Uterus (tissue), 4 donors: Measurements from ENCODE around the gene DHRS3. TPM values are rescaled to one million over a fixed set of nuclear protein-coding genes. Genes with fewer than 3 reads are reported as not detected.
"Not testable (repeated sequence)": the region's sequence is repeated elsewhere in the genome, so short reads cannot be mapped to it uniquely, and the experiment has no call there.

Experiments
- DNase-seq, 2 donors: peaks; one replicate each; pipeline ENCODE4 v3.0.0-alpha.2; 2019 to 2020
- H3K27ac ChIP-seq, 2 donors: fragments of 200-600 bp; sonication (generic); 1 replicate in 1 of 2; 2 replicates in 1 of 2; pipeline ENCODE4 v1.5.1; 2016 to 2018
- H3K27me3 ChIP-seq, 2 donors: fragments of 200-600 bp; sonication (generic); one replicate each; pipeline ENCODE4 v1.5.1; 2018 to 2019; ENCODE audit warnings: control low read depth in 1 of 2
- H3K36me3 ChIP-seq, 2 donors: fragments of 200-600 bp; sonication (generic); one replicate each; pipeline ENCODE4 v1.5.1; 2019; ENCODE audit warnings: control low read depth in 1 of 2
- H3K4me1 ChIP-seq, 2 donors: fragments of 200-600 bp; sonication (generic); one replicate each; pipeline ENCODE4 v1.5.1; 2018 to 2019; ENCODE audit warnings: control low read depth in 1 of 2
- H3K4me3 ChIP-seq, 2 donors: fragments of 200-600 bp; sonication (generic); 1 replicate in 1 of 2; 2 replicates in 1 of 2; pipeline ENCODE4 v1.5.1; 2018 to 2019; ENCODE audit warnings: mild to moderate bottlenecking in 1 of 2
- H3K9me3 ChIP-seq, 2 donors: fragments of 200-600 bp; sonication (generic); one replicate each; pipeline ENCODE4 v1.5.1; 2019; ENCODE audit warnings: control low read depth in 1 of 2
- POLR2A ChIP-seq, 2 donors: fragments of 450-650 bp; IDR thresholded peaks; one replicate each; pipeline ENCODE4 v1.6.1; 2016; ENCODE audit warnings: antibody characterized with exemption in 2 of 2, mild to moderate bottlenecking in 1 of 2, moderate library complexity in 1 of 2
- intact Hi-C: fragments of 100-400 bp; cut with DNase I; formaldehyde crosslinking; loops from one replicate; pipeline ENCODE4 v1.15.1; 2023; ENCODE audit warnings: low total_unique reads
- total RNA-seq, 4 donors: library from RNA; depleted of rRNA in 3 of 4; stranded (reverse); fragments of >200 nt in 3 of 4; gene quantifications; one replicate each; pipeline versions ENCODE4 v1.1.0 to v1.2.4, GENCODE V29; 2014 to 2023
- TF ChIP-seq, protein P1 (sequence below), 4 experiments: fragments of 200-600 bp in 2 of 4; fragments of 450-650 bp in 2 of 4; sonication (generic) in 2 of 4; IDR thresholded peaks; one replicate each; pipeline ENCODE4 v1.5.1; 2016 to 2019; ENCODE audit warnings: antibody characterized with exemption in 4 of 4, mild to moderate bottlenecking in 2 of 4, moderate library complexity in 1 of 4
- donor health status: DM: yes; HTN: yes; CAD: no.

Gene DHRS3
- total RNA-seq, 4 donors from 2014 or later: 12.6 to 82.0 (median 51.5) TPM

DNA sequence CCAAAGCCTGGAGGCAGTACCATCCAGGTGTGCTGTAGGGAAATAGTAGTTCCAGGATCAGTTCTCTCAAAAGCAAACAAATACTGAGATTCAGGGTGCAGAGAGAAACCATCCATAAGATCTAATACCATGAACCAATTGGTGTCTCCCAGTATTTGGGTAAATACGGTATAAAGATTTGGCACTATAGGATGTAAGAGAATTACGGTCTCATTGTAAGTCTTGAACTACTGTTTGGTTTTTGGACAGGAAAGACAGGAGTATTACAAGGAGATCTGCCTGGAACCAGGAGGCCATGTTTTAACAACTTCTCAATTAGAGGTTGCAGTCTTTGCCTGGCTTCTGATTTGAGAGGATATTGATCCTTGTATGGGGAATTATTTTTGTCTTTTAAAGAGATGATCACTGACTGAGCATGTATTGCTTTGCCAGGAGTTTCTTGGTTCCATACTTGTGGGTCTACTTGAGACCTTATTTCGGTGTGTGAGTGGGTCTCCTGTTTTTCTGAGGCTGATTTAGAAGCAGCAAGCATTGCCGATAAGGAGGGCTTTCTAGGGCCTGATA, 36.1 kb upstream of the DHRS3 start:
- Histone ChIP-seq H3K27me3 (no peaks in the 10 kb centered on the region), H3K36me3 (no peaks in the 10 kb centered on the region), H3K9me3 (no peaks in the 10 kb centered on the region), H3K4me3 (no peak overlapping the region), H3K4me1 (no peaks in the 10 kb centered on the region), H3K27ac (no peak overlapping the region)
- TF ChIP-seq, protein P1, sequence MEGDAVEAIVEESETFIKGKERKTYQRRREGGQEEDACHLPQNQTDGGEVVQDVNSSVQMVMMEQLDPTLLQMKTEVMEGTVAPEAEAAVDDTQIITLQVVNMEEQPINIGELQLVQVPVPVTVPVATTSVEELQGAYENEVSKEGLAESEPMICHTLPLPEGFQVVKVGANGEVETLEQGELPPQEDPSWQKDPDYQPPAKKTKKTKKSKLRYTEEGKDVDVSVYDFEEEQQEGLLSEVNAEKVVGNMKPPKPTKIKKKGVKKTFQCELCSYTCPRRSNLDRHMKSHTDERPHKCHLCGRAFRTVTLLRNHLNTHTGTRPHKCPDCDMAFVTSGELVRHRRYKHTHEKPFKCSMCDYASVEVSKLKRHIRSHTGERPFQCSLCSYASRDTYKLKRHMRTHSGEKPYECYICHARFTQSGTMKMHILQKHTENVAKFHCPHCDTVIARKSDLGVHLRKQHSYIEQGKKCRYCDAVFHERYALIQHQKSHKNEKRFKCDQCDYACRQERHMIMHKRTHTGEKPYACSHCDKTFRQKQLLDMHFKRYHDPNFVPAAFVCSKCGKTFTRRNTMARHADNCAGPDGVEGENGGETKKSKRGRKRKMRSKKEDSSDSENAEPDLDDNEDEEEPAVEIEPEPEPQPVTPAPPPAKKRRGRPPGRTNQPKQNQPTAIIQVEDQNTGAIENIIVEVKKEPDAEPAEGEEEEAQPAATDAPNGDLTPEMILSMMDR (IDR thresholded peaks at IDR 0.05): no peak
- TF ChIP-seq POLR2A (IDR thresholded peaks at IDR 0.05): no peak
- intact Hi-C loops: loop anchor here (10.0 kb wide), 1 partner anchor 339 kb away; no protein-coding TSS in a partner anchor
- no peak for DNase-seq

DNA sequence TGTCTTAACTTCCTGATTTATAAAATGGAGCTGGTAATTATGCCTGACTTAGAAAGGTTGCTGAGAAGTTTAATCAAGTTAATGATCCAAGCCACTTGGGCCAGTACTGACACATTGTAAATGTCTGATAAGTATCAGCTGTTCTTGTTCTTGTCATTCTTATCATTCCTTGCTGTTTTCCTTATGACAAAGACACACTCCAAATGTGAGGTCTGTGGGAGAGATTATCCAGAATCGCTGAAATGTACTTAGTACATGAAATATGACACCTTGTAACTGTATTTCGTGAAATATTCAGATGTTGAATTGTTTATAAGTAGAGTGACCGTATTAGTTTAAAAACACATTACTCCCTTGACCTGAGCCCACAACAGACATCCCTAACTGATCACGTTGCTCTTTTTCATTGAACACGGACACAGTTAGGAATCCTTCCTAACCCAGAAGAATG, 32.0 kb upstream of the DHRS3 start:
- no peak for DNase-seq
- H3K27me3 ChIP-seq: no peaks in the 10 kb centered on the region
- intact Hi-C loops: loop anchor here (10.0 kb wide), 1 partner anchor 335 kb away; no protein-coding TSS in a partner anchor

DNA sequence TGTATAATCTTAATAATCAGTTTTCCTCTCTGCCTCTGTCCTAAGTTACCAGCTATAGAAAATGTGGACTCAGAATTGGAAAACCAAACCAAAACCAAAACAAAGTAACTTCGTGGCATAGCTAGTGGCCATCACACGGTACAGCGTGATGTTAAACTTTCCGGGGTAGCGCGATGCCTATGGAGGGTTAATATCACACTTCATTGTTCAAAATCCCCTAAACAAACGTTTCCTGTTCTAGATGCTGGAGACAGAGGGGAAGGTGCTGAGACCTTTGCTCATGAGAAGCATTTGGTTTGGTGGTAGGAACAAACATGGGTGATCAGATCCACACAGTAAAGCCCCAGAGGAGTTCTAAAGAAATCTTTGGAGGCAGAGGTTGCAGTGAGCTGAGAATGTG, 30.7 kb upstream of the DHRS3 start:
- H3K36me3 ChIP-seq: no peaks in the 10 kb centered on the region
- no peaks in the 10 kb centered on the region for H3K27me3 ChIP-seq
- no peak overlapping the region for H3K4me3 ChIP-seq
- H3K4me1 ChIP-seq: no peaks in the 10 kb centered on the region
- intact Hi-C loops: no loop called here
- no peak overlapping the region for H3K27ac ChIP-seq
- DNase-seq: no peak
- TF ChIP-seq POLR2A (IDR thresholded peaks at IDR 0.05): no peak
- TF ChIP-seq, protein P1 (IDR thresholded peaks at IDR 0.05): no peak
- H3K9me3 ChIP-seq: no peaks in the 10 kb centered on the region

More for the DNA sequence above, 32.0 kb upstream of the DHRS3 start:
- Histone ChIP-seq H3K4me1 (no peaks in the 10 kb centered on the region), H3K27ac (no peak overlapping the region), H3K4me3 (no peak overlapping the region), H3K36me3 (no peaks in the 10 kb centered on the region), H3K9me3 (no peaks in the 10 kb centered on the region)
- TF ChIP-seq POLR2A (IDR thresholded peaks at IDR 0.05): no peak
- TF ChIP-seq, protein P1 (IDR thresholded peaks at IDR 0.05): no peak

DNA sequence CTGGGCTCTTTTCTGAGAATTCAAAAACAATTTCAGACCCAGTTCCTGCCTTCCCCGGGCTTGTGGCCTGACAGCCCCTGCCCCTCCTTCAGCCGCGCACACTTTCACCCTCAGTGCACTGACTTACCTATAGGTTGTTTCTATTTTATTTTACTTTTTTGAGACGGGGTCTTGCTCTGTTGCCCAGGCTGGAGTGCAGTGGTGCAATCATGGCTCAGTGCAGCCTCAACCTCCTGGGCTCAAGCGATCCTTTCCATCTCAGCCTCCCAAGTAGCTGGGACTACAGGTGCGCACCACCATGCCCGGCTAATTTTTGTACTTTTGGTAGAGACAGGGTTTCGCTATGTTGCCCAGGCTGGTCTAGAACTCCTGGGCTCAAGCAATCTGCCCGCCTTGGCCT, 27.4 kb upstream of the DHRS3 start:
- intact Hi-C loops, H3K27ac ChIP-seq, DNase-seq, H3K9me3 ChIP-seq, H3K4me3 ChIP-seq, H3K27me3 ChIP-seq, H3K4me1 ChIP-seq, H3K36me3 ChIP-seq: not testable (repeated sequence)

DNA sequence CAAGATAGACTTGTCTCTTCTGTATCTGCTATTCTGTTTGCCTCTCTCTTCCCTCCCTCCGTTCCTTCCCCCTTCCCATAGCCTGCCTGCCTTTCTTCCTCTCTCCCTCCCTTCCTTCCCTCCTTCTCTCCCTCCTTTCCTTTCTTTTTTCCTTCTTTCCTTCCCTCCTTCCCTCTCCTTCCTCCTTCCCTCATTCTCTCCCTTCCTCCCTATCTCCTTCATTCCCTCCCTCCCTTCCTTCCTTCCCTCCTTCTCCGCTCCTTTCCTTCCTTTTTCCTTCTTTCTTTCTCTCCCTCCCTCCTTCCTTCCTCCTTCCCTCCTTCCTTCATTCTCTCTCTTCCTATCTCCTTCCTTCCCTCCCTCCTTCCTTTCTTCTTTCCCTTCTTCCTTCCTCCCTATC, 26.8 kb upstream of the DHRS3 start:
- DNase-seq: no peak

More for the DNA sequence above, 26.8 kb upstream of the DHRS3 start:
- Histone ChIP-seq H3K27me3 (no peaks in the 10 kb centered on the region), H3K4me1 (no peaks in the 10 kb centered on the region), H3K4me3 (no peak overlapping the region), H3K36me3 (no peaks in the 10 kb centered on the region), H3K9me3 (peaks cover 0 to 5% of the 10 kb centered on the region in 2 donors), H3K27ac (no peak overlapping the region)
- TF ChIP-seq POLR2A (IDR thresholded peaks at IDR 0.05): no peak
- TF ChIP-seq, protein P1 (IDR thresholded peaks at IDR 0.05): no peak
- intact Hi-C loops: no loop called here
